HG03280 (cell line): ENCODE measurements around the gene SLC38A1.
"Not testable (repeated sequence)": the region's sequence is repeated elsewhere in the genome, so short reads cannot be mapped to it uniquely, and the experiment has no call there.

Experiments
- ATAC-seq: cut with Tn5 transposase; IDR thresholded peaks from one replicate; pipeline ENCODE4 v1.9.1; 2021; ENCODE audit warnings: mild to moderate bottlenecking, moderate library complexity; ENCODE audit not compliant: unreplicated experiment

Gene SLC38A1

DNA sequence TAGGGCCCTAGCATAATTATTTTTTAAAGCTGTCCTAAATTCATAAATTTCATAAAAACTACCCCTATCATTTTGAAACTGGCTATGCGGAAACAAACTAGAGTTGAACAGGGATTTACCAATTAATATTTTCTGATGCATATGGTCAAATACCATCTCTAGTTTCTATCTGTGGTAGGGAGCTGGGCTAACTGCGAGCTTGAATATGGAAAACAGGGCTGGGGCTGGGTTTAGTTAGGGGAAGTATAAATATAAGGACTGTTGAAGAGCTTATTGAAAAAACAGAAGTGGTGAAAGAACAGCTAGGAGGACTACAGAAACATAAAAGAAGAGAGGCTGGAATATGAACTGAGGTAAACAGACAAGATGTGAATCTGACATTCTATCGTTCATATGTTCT, 91.8 kb downstream of the SLC38A1 start:
- ATAC-seq, result no peak

DNA sequence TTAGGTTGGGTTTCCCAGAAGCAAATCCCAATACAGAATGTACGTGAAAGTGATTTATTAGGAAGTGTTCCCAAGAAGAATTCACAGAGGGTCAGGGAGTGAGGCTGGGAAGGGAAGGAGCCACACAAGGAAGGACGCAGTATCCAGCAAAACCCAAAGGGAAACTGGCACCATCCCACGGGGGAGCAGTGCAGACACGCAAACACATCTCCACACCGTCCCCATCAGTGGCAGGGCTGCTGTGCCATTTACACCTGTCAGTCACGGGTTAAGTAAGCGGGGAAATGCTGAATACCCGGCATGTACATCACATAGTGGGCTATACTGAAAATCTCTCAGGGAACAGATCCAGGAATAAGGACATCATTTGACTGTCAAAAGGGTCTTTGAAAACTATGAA, 93.9 kb downstream of the SLC38A1 start:
- no peak for ATAC-seq

DNA sequence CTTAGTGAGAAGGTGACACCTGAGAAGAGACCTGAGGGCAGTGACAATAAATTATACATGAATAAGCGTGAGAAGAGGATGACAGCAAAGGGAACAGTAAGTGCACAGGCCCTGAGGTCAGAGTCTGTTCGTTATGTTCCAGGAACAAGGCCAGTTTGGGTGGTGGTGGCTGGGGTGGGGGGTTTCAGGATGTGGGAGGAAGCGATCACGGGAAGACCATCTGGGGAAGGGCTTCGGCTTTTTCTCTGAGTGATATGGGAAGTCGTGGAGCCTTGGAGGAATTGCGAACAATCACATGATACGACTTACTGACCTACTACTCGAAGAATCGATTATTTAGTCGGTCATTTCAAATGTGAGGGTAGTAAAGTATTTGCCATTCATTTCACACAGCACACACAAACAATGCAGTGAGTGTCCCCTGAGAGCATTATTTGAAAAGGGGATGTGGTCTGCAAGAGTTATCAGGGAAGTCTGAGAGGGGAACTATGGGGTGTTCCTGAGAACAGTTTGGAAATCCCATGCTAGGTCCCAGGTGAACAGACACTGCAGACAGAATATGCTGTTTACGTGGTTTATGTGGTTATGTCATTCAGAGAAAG, 94.7 kb downstream of the SLC38A1 start:
- ATAC-seq, result no peak

DNA sequence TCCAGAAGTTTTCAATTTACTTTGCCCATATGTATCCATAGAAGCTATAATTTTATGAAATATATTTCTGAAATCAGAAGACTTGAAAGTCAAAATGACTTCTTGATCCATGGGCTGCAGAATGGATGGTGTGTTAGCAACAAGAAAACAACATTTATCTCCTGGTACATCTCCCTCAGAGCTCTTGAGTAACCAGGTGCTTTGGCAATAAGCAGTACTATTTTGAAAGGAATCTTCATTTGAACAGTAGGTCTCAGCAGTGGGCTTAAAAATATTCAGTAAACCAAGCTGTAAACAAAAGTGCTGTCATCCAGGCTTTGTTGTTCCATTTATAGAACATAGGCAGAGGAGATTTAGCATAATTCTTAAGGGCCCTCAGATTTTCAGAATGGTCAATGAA, 100.4 kb downstream of the SLC38A1 start:
- ATAC-seq, result no peak

DNA sequence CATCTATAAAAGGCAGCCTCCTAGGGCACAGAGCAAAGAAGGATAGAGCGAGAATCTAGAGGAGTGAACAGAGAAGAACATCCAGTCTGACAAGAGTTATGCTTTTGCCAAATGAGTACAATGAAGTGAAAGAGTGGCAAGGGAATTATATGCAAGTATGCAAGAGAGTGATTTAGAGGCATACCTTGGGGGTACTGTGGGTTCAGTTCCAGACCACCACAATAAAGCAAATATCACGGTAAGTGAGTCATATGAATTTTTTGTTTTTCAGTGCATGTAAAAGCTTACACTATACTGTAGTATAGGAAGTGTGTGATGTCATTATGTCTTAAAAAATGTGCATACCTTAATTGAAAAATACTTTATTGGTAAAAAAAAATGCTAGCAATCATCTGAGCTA, 101.4 kb downstream of the SLC38A1 start:
- ATAC-seq, result no peak

DNA sequence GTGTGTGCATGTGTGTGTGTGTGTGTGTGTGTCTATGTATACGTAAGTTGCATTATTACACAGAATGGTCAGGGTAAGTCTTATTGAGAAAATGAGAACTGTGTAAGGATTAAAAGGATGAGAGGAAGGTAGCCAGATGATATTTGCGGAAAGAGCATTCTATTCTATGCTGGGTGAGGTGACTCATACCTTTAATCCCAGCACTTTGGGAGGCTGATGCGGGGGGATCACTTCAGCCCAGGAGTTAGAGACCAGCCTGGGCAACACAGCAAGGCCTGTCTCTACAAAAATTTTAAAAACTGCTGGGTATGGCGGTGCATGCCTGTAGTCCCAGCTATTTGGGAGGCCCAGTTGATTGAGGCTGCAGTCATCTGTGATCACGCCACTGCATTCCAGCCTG, 103.7 kb downstream of the SLC38A1 start:
- no peak for ATAC-seq

DNA sequence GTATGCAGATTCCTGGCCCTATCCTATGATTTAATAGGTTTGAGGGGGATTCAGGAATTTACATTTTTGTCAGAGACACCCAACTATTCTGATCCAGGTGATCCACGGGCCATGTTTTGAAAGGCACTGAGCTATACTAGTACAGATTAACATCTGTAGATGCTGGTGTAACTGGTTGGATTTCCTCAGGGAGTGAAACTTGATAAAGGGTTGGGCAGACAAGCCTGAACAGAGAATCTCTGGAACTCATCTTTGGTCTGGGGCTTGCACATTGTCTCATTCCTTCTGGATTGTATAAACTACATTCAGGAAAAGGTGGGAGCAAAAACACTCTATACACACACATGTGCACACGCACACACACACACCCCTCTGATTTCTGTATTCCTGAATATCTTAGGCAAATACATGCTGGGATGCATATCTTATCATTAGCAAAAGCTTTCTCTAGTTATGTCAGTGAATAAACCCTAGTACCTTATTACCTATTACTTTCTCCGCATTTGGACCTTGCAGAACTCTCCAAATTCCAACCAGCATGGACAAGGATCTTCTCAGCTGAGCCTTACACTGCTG, 104.6 kb downstream of the SLC38A1 start:
- no peak for ATAC-seq

DNA sequence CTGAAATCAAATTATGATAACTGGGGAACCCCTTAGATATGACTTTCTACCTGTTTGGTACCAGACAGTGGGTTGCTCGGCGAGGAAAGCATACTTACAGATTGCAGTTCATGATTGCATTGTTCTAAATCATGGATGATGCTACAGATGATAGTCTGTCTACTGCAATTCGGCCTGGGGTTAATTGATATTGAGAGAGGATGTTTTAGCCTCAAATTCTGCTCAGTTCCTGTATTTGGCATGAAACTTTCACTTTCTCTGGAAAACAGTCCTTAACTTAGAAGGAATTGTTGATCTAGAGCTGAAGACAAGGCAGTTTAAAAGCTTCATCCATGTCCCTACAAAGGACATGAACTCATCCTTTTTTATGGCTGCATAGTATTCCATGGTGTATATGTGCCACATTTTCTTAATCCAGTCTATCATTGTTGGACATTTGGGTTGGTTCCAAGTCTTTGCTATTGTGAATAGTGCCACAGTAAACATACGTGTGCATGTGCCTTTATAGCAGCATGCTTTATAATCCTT, 106.2 kb downstream of the SLC38A1 start:
- not testable (repeated sequence) for ATAC-seq

DNA sequence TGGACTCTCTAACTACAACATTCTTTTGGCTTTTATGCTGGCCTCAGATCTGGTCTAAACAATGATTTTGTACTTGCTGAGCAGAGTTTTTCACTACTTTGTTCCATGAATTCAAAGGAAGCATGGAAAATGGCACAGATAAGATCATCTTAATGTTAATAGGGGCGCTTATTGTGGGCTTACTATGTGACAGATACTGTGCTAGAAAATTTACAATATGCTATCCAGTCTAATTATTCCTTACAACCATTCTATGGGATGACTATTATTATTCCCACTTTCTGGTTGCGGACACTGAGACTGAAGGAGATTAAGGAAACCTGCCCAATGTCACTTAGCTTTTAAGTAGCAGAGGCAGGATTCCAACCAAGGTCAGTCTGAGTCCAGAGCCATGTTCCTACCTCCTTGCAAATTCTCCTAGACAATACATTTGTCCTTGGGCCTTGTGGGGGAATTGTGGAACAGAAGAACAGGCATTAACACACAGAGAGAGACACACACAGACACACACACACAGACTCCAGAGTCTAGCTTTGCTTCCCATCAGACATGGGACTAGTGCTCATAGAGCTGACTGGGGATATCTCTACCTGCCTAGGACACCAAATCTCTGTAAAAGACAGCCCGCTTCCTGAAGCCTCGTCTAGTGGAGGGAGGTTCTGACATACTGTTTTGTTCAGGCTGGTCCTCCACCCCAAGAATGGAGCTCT, 107.7 kb downstream of the SLC38A1 start:
- no peak for ATAC-seq

DNA sequence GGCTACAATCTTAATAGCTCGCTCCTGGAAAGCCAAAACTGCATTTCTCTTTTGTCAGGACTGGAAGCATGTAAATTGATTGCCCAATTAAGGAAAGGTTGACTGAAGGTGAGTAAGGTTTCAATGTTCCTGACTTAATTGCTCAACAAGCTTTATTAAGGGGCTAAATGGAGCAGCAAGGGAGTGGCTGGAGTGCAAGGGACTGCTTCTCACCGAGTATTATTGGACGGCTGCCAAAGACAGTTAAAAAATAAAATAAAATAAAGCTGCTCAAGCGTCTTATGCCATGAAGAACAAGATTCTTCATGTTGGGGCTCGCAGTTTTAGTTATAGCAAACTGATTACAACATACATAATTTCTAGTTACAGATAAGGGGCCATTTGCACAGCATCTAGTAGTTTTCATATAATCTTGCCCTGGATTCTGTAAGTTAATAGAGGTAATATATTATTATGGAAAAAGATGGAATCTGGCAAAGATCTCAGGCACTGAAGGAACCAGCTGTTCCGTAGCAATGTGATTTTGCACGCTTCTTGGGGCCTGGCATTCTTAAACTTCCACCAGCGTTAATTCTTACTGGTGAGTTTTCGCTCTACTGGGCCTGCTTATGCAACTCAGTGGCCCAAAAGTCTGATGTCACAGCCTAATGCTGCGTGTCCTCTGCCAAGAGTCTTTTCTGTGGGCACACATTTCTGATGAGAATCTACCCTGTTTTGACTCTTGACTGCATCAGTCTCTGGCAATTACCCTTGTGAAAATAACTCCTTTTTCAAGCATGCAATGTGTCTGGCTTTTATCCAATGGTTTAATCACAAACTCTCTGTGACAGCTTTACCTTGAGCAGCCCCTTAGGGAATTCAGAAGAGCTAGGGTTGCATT, 108.5 kb downstream of the SLC38A1 start:
- ATAC-seq, result no peak

DNA sequence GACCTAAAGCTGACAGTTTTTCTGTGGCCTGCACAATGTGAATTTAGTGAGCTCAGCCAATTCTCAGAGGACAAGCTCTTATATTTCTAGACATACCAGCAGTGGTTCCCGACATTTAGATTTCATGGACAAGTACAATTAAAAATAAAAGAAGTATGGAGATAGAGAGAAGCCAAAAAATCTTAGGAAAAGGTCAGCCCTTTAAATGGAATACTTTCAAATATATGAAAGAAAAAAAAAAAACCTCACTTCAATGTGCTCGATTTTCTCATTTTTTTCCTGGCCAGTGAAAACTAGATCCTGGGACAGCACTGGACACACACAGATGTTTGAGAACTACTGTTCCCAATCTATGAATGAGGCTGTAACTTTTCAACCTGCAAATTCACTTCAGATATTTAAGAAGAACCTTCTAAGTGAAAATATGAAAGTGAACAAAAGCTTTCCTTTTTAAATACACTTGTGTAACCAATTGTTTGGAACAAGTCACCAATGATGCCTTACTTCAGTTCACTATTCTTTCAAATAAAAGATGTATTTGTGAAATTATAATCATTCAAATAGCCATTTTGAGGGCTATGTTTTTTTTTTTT, 109.4 kb downstream of the SLC38A1 start:
- ATAC-seq, result no peak

DNA sequence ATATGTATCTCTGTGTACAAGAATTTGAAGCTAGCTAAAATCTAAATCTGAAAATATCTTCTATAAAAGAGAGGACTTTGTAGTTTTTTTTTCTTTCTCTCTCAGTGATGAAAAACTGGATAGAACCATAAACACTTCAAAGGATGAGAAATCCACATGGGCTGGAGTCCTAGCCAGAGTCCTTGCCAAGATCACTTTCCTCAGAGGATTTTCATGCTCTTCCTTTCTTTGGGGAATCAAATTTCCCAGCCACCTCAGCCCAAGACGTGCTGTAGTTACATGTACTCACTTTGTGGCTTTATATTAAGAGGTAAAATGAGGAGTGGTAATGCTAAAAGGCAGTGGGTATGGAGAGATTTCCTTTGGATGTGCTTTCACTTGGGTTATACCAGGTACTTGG, 110.3 kb downstream of the SLC38A1 start:
- ATAC-seq, result no peak

DNA sequence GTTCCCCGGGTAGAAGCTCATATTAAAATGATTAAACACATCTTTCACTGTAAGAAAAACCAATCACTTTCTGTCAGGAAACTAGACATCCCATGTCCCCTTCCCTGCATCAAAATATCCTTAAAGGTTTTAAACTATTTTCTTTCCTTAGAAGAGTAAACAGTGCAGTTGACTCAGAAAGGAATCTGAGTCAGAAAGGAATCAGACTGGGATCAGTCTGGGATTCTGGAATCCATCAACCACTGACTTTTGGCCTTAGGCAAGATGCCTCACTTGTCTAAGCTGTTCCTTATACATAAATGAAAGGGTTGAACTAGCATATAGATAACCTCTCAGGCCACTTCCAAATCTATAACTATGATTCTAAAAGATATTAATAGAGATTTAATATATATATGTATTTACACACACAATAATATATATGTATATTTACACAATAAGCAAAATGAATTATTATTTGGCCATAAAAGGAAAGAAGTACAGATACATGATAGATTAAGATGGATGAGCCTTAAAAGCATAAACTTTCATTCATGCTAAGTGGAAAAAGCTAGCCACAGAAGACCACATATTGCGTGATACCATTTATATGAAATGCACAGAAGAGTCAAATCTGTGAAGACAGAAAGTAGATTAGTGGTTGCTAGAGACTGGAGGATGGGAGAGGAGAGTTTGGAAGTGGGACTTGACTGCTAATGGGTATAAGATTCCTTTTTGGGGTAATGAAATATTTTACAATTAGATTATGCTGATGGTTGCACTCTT, 114.4 kb downstream of the SLC38A1 start:
- no peak for ATAC-seq

DNA sequence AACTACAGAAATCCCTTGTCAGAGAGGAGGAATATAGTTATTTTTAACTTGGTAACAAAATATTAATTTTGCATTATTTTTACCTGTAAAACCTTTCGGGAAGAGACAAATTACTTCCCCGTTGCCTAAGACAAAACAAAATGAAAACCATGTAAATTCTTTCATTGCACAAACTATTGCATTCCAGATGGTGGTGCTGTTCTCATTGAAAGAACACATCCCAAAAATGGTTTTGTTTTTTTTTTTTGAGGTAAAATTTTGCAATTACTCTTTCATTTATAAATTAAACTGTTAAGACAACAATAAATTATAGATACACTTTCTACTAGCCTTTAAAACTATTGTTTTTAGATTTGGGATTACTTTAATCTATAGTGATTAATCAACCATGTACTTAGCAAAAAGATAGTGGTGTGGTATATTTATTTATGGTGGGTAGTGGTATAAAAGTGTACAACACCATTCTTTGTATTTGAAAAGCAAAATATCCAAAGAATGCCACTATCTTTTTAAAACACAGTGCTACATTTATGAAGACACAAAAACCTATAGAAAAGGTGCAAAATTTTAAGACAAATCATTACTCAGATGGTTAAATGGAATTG, 115.5 kb downstream of the SLC38A1 start:
- ATAC-seq, result no peak

DNA sequence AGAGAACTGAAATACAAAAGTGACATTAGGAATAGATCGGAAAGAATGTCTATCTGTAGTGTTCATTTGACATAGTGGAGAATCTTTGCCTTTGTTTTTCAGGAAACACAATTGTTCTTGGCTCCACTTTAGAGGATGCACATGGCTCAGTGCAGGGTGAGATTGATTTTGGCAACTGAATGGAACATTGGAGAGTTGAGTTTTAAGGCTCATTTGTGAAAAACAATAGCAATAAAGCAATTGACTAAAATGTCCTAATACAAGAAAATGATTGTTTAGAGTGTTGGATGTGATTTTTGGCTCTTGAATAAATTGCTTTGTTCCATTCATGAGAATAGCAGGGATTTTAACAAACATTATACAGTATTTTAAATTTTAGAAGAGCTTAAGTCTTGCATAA, 116.4 kb downstream of the SLC38A1 start:
- no peak for ATAC-seq

DNA sequence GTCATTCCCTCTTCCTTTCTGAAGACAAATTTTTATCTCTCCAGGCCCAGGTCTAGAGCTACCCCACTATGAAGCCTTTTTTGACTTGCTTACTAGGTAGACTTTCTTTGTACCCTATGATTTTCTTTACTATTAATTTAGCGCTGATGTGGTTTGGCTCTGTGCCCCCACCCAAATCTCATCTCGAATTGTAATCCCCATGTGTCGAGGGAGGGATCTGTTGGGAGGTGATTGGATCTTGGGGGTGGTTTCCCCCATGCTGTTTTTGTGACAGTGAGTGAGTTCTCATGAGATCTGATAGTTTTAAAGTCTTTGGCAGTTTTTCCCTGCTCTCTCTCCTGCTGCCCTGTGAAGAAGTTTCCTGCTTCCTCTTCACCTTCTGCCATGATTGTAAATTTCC, 118.1 kb downstream of the SLC38A1 start:
- no peak for ATAC-seq

DNA sequence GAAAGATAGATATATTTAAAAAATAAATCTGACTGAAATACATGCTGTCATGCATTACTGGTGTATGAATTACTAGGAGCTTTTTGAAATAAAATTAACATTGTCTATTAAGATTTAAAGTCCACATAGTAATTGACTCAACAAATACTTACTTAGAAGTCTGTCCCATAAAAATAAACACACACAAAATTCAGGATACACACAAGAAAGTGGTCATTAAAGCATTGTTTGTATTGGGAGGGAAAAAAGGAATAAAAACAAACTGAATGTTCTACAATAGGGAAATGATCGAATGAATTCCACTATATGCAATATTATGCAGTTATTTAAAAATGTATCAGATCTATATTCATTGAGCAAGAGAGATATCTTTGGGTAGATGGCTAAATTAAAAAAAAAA, 118.9 kb downstream of the SLC38A1 start:
- ATAC-seq, result no peak

DNA sequence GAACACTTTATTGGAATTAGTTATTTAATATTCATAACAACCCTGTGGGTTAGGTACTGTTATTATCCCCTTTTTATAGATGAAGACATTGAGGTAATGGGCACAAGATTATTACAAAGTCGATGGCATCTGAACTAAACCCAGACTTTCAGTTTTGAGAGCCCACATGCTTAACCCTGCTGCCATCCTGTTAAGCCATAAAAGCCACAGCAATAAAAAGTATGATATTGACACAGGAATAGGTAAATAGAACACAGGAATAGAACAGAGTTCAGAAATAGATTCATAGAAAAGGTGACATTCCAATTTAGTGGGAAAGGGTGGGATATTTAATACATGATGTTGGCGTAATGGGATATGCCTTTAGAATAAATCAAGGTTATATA, 119.8 kb downstream of the SLC38A1 start:
- no peak for ATAC-seq

DNA sequence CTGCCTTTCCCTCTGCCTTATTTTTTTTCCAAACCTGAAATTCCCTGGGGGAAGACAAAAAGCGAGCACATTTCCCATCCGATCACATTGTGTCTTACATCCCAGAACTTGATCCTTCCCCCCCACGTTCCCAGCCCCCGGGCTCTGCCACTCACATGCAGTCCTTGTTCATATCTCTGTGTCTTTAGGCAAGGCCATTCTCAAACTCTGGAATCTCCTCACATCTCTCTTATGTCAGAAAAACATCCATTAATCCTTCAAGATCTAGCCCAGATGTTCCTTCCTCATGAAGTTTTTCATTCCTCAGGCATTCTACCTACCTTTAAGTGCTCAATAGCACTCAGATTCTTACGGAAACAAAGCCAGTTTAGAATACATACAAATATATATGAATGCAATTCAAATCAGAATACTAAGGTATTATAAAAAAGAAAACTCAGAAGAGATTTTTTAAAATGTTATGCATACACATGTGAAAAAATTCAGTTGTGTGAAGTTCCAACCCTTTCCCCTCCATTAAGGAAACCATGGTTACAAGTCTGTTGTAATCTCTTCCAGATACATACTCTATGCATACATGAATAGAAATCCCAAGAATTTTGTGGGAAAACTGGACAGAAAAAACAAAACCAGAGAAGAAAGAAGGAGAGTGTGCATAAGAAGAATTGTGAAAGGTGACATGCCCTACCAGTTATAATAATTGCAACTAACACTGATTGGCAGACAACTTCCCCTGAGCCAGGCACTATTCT, 120.3 kb downstream of the SLC38A1 start:
- ATAC-seq, result no peak
